Cortex of kidney (tissue), 1 donor: Measurements from ENCODE around the gene GOLGA8J.
"Not testable (repeated sequence)": the region's sequence is repeated elsewhere in the genome, so short reads cannot be mapped to it uniquely, and the experiment has no call there.

Source experiments
- DNase-seq: peaks from one replicate; lab custom pipeline; 2025; lab: John Stamatoyannopoulos, UW

GOLGA8J gene

GRCh38 chr15:30082655-30083054 is at the start of gene GOLGA8J:
Gene GOLGA8J (plus strand): TSS chr15:30082955. CDS start chr15:30083053, 98 bp downstream.
- DNase-seq, result not testable (repeated sequence)

DNA sequence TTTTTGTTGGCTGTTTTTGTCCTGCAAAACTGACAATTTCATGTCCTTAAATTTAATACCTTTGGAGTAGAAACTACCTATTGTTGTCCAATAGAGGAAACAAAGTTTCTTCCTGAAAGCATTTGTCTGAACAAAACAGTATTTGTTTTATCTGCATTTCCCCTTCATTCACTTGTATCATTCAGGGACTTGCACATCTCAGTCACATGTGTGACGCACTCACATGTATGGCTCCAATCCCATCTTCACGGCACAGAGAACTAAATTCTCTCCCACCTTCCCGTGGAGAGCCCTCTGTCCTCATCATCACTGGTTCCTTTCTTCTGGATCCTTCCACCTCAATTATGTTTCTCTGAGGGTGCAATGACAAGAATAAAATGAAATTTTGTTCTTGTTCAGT is 49.5 kb upstream of the GOLGA8J start:
- DNase-seq, result no peak

DNA sequence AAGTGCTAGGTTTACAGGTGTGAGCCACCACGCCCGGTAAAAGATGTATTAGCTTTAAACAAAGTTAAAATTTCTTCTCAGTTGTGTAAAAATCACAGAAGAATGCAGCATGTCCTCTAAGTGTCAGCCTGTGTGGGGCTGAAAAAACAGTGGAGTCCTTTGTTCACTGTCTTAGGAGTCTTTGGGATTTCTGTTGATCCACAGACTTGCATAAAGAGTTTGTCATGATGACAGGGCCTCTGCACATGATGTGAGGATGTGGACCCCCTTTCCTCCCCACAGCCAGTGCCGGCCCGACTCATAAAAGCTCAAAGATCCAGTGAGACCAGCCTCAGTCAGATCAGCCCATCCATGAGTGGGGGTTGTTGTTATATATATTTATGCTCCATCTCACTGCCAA is 49.0 kb upstream of the GOLGA8J start:
- no peak for DNase-seq

DNA sequence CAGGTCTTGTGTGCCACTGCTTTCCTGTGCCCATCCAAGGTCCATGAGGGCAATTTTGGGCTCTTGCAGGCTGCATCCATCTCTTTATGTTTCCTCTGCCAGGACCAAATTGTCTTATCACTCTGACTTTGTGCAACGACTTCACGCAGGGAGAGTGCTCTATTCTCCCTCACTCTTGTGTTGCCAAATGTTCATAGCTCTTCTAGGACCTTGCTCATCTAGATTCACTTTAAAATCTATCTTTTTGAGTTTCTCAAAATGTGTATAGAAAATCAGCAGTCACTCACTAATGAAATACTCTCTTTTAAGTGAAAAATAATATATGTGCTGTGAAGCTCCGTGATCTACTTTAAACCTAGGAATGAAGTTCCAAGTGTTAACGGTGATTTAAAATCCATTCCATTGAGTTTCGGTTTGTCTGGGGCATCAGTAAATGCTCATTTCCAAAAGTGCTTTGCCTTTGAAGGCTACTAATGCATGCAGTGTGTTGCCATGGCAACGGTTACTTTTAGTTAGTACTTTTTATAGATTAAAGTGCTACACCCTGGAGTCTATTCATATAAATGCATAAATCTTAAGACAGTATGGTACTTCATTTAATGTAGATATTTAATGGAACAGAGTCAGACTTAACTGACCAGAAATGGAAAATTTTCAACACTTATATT is 46.6 kb upstream of the GOLGA8J start:
- DNase-seq, result no peak

DNA sequence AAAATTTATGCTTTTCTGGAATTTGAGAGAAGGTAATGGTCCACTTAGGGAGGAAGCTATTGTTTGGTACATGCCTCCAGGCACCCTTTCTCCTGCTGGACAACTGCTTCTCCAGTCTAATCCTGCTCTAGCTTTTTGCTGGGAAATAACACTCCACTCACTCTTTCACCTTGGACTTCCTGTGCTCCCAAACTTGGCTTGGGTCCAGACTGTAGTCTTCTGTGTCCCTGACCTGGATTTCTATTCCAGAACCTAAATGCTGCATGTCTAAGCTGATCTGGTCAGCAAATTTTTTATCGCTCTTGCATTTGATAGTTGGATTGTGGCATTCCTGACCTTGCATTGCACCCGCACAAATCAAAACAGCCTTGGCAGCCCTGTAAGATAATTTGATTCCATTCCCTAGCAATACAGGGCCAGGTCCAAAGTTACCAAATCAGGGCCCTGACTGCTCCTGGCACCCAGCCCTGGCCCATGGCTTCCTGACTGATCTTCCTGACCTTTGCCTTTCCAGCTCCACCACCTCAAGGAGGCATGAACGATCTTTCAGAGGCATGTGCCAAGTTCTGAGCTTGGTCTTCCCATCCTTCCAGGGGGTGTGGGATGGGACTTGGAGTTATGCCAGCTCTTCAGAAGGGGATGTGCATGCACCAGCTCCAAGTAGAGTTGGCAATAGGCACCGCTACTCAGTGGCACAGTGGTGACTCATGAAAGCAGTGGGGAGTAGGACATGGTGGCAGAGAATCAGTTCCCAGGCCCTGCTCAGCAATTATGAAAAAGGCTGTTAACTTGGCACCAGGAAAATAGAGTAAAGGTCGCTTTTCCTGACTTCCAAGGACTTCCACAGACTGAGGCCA is 43.9 kb upstream of the GOLGA8J start:
- DNase-seq, result no peak

GRCh38 chr15:30041868-30042267 is 40.9 kb upstream of the GOLGA8J start:
- DNase-seq, result no peak

DNA sequence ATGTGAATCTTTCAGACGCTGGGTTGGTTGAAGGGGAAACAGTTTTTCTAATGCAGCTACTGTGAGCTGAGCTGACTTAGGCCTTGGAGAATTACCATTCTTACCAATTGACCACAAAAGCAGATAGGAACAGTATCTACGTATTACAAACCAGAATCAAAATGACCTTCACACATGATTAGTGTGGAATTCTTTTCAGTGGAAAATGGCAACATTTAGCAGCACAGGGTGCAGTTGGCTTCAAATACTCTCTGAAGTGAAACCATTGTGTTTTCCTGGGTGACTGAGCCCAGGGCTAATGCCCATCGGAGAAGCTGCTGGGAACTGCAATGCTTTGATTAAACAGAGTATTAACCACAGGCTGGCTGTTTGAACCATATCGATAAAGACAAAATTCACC is 40.2 kb upstream of the GOLGA8J start:
- DNase-seq, result no peak

DNA sequence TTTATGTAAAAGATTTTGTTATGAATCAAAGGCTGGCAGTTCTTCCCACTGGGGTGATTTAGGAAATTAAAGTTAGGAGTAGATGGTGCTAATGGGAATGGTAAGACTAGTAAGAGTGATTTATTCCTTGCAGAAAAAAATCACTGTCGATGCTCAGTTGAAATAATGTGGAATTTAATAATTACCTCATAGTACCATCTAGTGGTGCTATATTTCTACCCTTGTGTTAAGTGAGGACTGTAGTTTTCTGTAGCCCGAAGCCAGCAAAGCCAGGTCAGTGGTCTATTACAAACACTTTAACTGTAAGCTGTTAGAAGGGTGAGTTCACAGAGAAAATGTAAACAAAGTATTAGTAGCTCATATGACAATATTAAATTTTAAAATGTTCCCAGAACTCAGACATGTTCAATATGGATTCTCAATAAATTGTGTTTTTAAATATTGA is 39.5 kb upstream of the GOLGA8J start:
- DNase-seq, result no peak

DNA sequence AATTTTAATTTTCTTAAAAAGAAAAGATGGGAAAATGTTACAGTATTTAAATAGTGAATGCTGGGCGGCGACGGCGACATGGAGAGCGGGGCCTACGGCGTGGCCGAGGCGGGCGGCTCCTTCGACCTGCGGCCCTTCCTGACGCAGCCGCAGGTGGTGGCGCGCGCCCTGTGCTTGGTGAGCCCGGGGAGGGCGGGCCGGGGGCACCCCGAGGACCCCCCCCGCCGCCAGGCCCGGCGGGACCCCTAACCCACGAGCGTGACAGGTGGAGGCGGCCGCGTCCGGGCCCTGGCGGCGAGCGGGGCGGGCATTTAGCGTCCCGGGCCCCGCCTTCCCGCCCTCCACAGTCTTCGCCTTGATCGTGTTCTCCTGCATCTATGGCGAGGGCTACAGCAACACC is 38.4 kb upstream of the GOLGA8J start:
- DNase-seq, result no peak

- not testable (repeated sequence) for DNase-seq
These were observed 37.9 kb upstream of the GOLGA8J start for GRCh38 chr15:30044826-30045225.

- DNase-seq, result not testable (repeated sequence)
These were observed 37.3 kb upstream of the GOLGA8J start for GRCh38 chr15:30045248-30046041.

GRCh38 chr15:30046430-30046829 is 36.3 kb upstream of the GOLGA8J start:
- no peak for DNase-seq

DNA sequence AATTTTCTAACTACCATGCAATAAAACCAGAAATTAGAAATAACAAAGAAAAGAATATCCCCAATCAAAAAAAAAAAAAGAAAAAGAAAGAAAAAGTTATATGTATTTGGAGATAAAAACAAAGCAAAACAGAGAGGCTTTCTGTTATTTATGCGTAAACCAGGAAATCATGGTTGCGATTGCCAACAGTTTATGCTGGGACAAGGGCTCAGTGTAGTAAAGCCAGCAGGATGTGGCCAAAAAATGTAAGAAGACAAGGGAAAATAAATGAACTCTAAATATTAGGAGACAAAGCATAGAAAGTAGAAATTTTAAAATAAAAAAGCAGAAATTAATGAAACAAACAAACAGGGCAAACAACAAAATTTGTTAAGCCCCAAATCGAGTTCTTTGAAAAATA is 27.2 kb upstream of the GOLGA8J start:
- no peak for DNase-seq

DNA sequence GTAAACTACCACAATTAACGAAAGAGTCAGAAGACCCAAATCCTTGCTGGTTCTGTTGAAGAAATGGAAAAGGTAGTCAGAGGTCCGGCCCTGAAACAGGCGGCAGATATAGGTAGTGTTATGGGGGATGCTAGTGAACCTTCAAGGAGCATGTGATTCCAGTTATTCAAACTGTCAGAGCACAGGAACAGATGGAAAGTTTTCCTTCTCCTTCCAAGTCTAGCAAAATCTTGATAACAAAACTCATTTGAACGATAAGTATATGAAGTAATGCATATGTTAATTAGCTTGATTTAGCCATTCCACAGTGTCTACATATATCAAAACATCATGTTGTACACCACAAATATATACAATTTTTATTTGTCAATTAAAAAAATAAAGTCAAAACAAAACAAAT is 26.6 kb upstream of the GOLGA8J start:
- no peak for DNase-seq

DNA sequence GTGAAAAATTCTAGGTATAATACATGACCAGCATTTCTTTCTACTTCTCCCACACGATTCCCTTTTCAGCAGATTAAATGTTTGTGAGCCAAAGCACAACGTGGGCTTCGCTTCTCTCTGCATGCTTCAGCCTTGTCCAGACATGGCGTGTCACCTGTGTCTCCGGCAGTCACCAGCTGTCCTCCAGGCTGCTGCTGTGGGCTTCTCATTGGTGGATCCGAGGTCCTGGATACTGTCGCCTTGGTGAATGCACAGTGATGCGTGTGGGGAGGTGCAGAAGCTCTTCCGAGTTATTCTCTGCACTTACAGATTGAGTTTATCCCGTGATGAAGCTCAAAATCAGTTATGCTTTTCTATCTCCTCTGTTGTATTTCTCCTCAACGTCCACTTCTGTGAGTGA is 23.0 kb upstream of the GOLGA8J start:
- no peak for DNase-seq

- no peak for DNase-seq
These were observed 19.9 kb upstream of the GOLGA8J start for GRCh38 chr15:30062881-30063280.

DNA sequence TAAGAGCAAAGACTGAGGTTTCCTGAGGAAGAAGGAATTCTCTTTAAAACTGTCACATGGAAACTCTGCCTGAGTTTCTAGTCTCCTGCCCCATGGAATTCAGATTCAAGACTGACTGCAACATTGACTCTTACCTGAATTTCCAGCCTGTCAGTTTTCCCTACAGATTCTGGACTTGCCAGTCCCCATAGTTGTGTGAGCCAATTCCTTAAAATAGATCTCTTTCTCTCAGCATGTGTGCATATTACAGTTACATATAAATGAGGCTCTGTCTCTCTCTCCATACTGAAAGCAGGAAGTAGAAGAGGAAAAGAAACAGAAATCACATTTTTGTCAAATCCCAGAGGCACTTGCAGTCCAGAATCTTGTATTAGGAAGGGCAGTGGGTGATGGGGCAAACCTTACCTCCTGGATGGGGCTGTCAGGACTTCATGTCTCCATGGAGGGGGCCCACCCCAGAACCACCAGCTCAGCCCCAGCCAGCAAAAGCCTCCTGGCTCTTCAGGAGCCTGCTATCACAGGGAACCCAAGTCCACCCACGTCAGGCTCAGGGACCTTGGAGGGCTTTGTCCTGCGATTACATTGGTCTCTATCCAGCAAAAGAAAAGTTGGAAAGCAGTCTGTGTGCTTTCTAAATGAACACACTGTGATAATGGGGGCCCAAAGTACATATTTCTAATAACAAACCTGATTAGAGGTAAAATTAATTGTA is 18.8 kb upstream of the GOLGA8J start:
- no peak for DNase-seq

DNA sequence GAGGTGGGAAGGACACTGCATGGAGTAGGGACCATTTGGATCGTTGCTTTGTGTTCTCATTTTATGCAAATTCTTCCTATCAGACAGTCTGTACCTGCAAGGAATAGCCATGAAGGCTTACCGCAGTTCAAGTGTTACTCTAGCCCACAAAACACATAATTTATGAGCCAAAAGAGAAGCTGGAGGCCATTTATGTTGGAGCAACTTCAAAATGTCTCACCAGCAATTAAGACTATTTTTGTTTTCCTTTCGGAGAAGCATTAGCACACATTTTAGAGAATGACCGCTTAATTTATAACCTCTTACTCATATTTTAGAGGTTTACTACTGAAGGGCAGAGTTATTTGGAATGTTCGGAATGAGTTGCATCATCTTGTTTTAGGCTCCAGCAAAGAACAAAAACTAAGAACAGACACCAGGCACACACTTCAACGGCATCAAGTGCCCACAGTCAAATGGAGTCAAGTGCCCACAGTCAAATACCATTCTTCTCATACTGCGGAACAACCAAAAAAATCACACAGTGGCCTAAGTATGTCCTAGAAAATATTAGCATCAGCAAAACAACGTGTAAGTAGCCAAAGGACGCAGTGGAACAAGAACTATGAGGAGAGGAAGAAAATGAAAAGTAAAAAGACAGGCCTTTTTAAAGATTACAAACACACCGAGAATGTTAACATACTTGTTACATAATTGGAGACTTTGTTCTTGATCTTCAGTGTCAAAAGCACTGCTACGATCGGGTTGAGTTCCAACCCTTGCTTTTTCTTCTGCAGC is 17.5 kb upstream of the GOLGA8J start:
- DNase-seq, result no peak

DNA sequence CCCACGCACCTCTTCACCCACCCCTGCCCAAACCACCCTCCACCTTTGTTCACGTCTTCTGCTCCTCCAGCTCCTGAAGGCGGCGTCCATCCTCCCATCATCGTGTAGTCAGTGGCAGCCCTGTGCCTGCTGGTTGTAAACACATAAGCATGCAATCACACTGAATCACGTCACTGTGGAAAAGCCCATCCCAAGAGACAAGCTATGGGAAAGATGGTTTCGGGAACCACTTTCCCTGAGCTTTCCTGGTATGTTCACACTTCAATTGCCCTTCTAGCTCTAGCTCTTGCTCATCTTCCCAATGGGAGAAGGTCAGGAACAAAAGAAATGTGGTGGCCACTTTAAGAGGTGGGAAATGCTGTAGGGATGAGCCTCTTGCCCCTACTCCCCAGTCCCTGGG is 14.4 kb upstream of the GOLGA8J start:
- no peak for DNase-seq

DNA sequence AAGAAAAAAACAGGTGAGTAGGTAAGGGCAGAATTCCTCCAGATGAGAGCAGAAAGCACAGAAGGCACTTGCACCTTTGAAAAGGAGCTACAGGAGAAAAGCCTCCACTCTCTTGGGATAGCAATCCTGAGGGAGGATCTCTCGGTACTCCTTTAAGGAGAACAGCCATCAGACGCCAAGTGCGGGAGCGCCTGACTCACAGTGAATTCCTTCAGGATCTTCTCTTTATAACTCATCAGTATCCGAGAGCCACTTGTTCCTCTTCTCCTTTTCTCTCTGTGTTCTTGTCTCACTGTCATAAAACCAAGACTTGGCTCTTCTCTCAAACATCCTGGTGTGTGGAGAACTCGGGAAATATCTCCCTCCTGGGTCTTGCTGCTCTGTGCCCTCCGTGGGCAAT is 10.1 kb upstream of the GOLGA8J start:
- DNase-seq, result no peak

GRCh38 chr15:30073915-30074314 is 8.8 kb upstream of the GOLGA8J start:
- DNase-seq, result no peak
